Measurements from ENCODE around the gene CHD1.

Gene CHD1

DNA sequence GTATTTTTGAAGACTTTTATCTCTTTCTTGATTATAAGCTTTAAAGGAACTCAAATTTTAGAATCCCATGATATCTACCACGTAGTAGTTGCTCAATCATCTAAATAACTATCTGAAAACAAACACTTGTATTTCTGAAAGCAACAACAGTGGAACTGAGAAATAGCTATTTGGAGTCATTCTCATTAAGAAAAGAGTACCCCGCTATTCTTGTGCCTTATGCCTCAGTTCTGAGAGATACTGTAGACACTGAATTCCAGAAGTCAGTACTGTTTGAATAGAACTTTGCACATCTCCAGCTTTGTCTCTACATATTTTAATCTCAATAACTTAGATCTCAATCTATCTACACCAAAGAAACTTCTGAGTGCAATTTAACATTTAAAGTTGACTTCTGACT lies 11.4 kb downstream of the CHD1 start:
- H3K79me2 ChIP-seq (ENCODE audit: control insufficient read depth, low read length) = peaks cover 83% of the 10 kb centered on the region
- H3K27ac ChIP-seq (ENCODE audit: low read depth, low read length) = no peak overlapping the region
- H3K9me3 ChIP-seq (ENCODE audit: control insufficient read depth, insufficient read depth, low read length) = no peaks in the 10 kb centered on the region
- TF ChIP-seq EZH2phosphoT487 (IDR thresholded peaks at IDR 0.05; ENCODE audit: borderline replicate concordance, low read length) = no peak
- TF ChIP-seq, protein P1, sequence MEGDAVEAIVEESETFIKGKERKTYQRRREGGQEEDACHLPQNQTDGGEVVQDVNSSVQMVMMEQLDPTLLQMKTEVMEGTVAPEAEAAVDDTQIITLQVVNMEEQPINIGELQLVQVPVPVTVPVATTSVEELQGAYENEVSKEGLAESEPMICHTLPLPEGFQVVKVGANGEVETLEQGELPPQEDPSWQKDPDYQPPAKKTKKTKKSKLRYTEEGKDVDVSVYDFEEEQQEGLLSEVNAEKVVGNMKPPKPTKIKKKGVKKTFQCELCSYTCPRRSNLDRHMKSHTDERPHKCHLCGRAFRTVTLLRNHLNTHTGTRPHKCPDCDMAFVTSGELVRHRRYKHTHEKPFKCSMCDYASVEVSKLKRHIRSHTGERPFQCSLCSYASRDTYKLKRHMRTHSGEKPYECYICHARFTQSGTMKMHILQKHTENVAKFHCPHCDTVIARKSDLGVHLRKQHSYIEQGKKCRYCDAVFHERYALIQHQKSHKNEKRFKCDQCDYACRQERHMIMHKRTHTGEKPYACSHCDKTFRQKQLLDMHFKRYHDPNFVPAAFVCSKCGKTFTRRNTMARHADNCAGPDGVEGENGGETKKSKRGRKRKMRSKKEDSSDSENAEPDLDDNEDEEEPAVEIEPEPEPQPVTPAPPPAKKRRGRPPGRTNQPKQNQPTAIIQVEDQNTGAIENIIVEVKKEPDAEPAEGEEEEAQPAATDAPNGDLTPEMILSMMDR (IDR thresholded peaks at IDR 0.05; ENCODE audit: low read depth, low read length, poor library complexity, severe bottlenecking) = no peak
- no peaks in the 10 kb centered on the region for H3F3A ChIP-seq (ENCODE audit: control insufficient read depth, insufficient read depth)
- H4K20me1 ChIP-seq (ENCODE audit: control insufficient read depth, insufficient read depth, low read depth, low read length) = peaks cover 7% of the 10 kb centered on the region
- no peaks in the 10 kb centered on the region for H3K27me3 ChIP-seq (ENCODE audit: control insufficient read depth, low read length)
- no peaks in the 10 kb centered on the region for H3K9me2 ChIP-seq (replicated peaks; ENCODE audit: control insufficient read depth, low read length)
- no peaks in the 10 kb centered on the region for H3K4me1 ChIP-seq (ENCODE audit: control insufficient read depth, low read length)
- H3K4me3 ChIP-seq (ENCODE audit: low read length) = no peak overlapping the region
- H3K36me3 ChIP-seq (ENCODE audit: control insufficient read depth, low read length) = peaks cover 47% of the 10 kb centered on the region
- no peak overlapping the region for H3K4me2 ChIP-seq (ENCODE audit: low read length)

DNA sequence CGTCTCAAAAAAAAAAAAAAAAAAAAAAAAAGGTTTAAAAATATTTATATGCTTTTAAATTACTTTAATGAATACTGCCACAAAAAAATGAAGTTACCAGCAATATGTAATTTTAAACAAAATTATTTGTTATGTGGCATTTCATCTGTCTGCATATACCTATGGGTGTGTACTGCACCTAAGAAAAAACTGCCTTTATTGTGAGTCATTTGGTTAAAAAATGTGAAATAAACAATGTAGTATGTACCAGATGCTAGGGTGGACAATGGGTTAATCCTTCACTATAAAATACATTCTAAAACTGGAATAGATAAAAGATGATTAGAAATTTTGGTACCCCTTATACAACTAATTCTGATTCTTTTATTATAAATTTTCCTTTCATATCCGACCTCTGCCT lies 12.3 kb downstream of the CHD1 start:
- Histone ChIP-seq H4K20me1 (ENCODE audit: control insufficient read depth, insufficient read depth, low read depth, low read length) (peaks cover 7% of the 10 kb centered on the region), H3K27ac (ENCODE audit: low read depth, low read length) (no peak overlapping the region), H3F3A (ENCODE audit: control insufficient read depth, insufficient read depth) (no peaks in the 10 kb centered on the region), H3K9me2 (replicated peaks; ENCODE audit: control insufficient read depth, low read length) (no peaks in the 10 kb centered on the region), H3K4me1 (ENCODE audit: control insufficient read depth, low read length) (no peaks in the 10 kb centered on the region), H3K9me3 (ENCODE audit: control insufficient read depth, insufficient read depth, low read length) (no peaks in the 10 kb centered on the region), H3K79me2 (ENCODE audit: control insufficient read depth, low read length) (peaks cover 82% of the 10 kb centered on the region), H3K36me3 (ENCODE audit: control insufficient read depth, low read length) (peaks cover 38% of the 10 kb centered on the region), H3K27me3 (ENCODE audit: control insufficient read depth, low read length) (no peaks in the 10 kb centered on the region), H3K4me2 (ENCODE audit: low read length) (no peak overlapping the region), H3K4me3 (ENCODE audit: low read length) (no peak overlapping the region)
- TF ChIP-seq, protein P1 (IDR thresholded peaks at IDR 0.05; ENCODE audit: low read depth, low read length, poor library complexity, severe bottlenecking) = no peak
- no peak for TF ChIP-seq EZH2phosphoT487 (IDR thresholded peaks at IDR 0.05; ENCODE audit: borderline replicate concordance, low read length)

- H3K9me3 ChIP-seq (ENCODE audit: control insufficient read depth, insufficient read depth, low read length) = no peaks in the 10 kb centered on the region
- no peaks in the 10 kb centered on the region for H3K27me3 ChIP-seq (ENCODE audit: control insufficient read depth, low read length)
- no peak overlapping the region for H3K4me2 ChIP-seq (ENCODE audit: low read length)
- peaks cover 15% of the 10 kb centered on the region; the same call in 1 of the 2 replicates for H4K20me1 ChIP-seq (ENCODE audit: control insufficient read depth, insufficient read depth, low read depth, low read length)
- H3K36me3 ChIP-seq (ENCODE audit: control insufficient read depth, low read length) = peaks cover 28% of the 10 kb centered on the region
- H3K27ac ChIP-seq (ENCODE audit: low read depth, low read length) = no peak overlapping the region
- no peaks in the 10 kb centered on the region for H3K4me1 ChIP-seq (ENCODE audit: control insufficient read depth, low read length)
- no peak overlapping the region for H3K4me3 ChIP-seq (ENCODE audit: low read length)
- no peak for TF ChIP-seq EZH2phosphoT487 (IDR thresholded peaks at IDR 0.05; ENCODE audit: borderline replicate concordance, low read length)
- no peaks in the 10 kb centered on the region for H3K9me2 ChIP-seq (replicated peaks; ENCODE audit: control insufficient read depth, low read length)
- peaks cover 82% of the 10 kb centered on the region for H3K79me2 ChIP-seq (ENCODE audit: control insufficient read depth, low read length)
- H3F3A ChIP-seq (ENCODE audit: control insufficient read depth, insufficient read depth) = peaks cover 4% of the 10 kb centered on the region; the same call in 1 of the 2 replicates
Observed at GRCh38 chr5:98913911-98914310, 14.9 kb downstream of the CHD1 start.

DNA sequence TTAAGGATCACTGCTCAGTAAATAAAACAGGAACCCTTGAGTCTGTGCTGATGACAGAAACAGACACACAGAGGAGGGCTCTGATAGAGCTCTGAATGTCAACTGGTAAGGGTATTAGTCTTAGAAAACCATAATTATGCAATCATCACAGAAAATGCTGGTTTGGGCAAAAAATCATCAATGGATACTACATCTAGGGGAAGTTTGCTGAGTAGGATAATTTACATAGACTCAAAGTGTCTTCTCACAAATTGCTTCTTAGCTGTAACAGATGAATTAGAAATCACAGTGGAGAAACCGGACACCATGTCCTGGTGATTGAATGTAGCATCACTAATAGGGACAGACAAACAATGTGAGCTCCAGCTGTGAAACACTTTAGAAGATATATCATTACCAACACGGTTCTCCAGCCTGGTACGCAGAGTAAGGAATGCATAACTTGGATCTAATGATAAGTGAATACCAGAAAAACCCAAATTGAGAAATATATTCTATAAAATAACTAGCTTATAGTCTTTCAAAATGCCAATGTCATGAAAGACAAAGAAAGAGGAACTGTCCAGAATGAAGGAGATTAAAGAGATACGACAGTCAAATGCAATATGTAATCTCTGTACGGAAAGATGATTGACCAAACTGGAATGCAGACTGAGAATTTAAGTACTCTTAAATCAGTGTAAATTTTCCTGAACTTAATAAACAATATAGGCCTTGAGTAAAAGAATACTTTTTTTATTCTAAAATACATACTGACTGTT lies 17.3 kb downstream of the CHD1 start:
- peaks cover 71% of the 10 kb centered on the region for H3K79me2 ChIP-seq (ENCODE audit: control insufficient read depth, low read length)
- peaks cover 19% of the 10 kb centered on the region; the same call in 1 of the 2 replicates for H4K20me1 ChIP-seq (ENCODE audit: control insufficient read depth, insufficient read depth, low read depth, low read length)
- no peak overlapping the region for H3K4me2 ChIP-seq (ENCODE audit: low read length)
- H3K9me2 ChIP-seq (replicated peaks; ENCODE audit: control insufficient read depth, low read length) = no peaks in the 10 kb centered on the region
- H3K27ac ChIP-seq (ENCODE audit: low read depth, low read length) = no peak overlapping the region
- peaks cover 21% of the 10 kb centered on the region; the same call in 1 of the 2 replicates for H3K36me3 ChIP-seq (ENCODE audit: control insufficient read depth, low read length)
- H3K27me3 ChIP-seq (ENCODE audit: control insufficient read depth, low read length) = no peaks in the 10 kb centered on the region
- peaks cover 17% of the 10 kb centered on the region for H3F3A ChIP-seq (ENCODE audit: control insufficient read depth, insufficient read depth)
- H3K4me1 ChIP-seq (ENCODE audit: control insufficient read depth, low read length) = no peaks in the 10 kb centered on the region
- TF ChIP-seq, protein P1 (IDR thresholded peaks at IDR 0.05; ENCODE audit: low read depth, low read length, poor library complexity, severe bottlenecking) = no peak
- H3K9me3 ChIP-seq (ENCODE audit: control insufficient read depth, insufficient read depth, low read length) = no peaks in the 10 kb centered on the region
- no peak overlapping the region for H3K4me3 ChIP-seq (ENCODE audit: low read length)
